NCI-H524 treated with DMSO at 0.1 percent for 48 hours (cell line): ENCODE measurements around the gene HSPB2.
"Not testable (repeated sequence)": the region's sequence is repeated elsewhere in the genome, so short reads cannot be mapped to it uniquely, and the experiment has no call there.

Experiments used
- DNase-seq: peaks from one replicate; lab custom pipeline; 2025; lab: John Stamatoyannopoulos, UW

The HSPB2 gene

GRCh38 chr11:111912535-111912934 is at the start of gene HSPB2:
TSS of gene HSPB2 (plus strand) at chr11:111912734. CDS start at chr11:111912830, 96 bp downstream.
- no peak for DNase-seq

GRCh38 chr11:111870113-111870512 is 42.4 kb upstream of the HSPB2 start:
- DNase-seq = no peak

GRCh38 chr11:111870522-111870885 is 42.0 kb upstream of the HSPB2 start:
- DNase-seq = no peak

- DNase-seq = peak; percentile 26
These were observed 41.4 kb upstream of the HSPB2 start, which contains the start of gene ALG9 for GRCh38 chr11:111870886-111871692. TSS of gene ALG9 (minus strand) at chr11:111871581. CDS start at chr11:111871482, 99 bp downstream.

DNA sequence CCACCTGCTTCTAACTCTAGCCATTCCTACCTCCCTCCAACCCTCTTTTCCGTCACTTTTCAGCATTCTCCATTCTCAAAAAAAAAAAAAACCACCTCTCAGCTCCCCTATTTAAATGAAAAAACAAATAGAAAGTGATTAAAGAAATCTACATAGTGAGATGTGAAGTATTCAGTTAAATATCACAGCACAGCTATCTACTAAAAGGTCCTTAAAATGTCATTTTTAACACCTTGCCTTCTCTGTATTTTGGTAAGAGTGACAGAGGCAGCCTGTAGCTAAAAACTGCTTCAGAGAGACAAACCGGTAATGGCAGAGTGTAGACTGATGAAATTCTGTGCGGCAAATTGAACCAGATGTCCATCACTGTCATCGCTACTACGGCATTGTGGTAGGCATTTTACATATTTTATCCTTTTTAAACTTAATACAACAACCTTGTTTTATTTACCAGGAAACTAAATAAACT is 40.8 kb upstream of the HSPB2 start:
- no peak for DNase-seq

- DNase-seq = no peak
These were observed 34.1 kb upstream of the HSPB2 start for GRCh38 chr11:111878385-111878848.

- DNase-seq = peak; percentile 86
These were observed 33.5 kb upstream of the HSPB2 start, which contains the start of the genes CFAP68 and FDXACB1 for GRCh38 chr11:111878849-111879636. TSS of gene CFAP68 (plus strand) at chr11:111879541. CDS start at chr11:111879561, 20 bp downstream. TSS of gene FDXACB1 (minus strand) at chr11:111879165. CDS start at chr11:111879132, 33 bp downstream.

- no peak for DNase-seq
These were observed 32.9 kb upstream of the HSPB2 start for GRCh38 chr11:111879637-111879960.

GRCh38 chr11:111882202-111882601 is 30.3 kb upstream of the HSPB2 start:
- no peak for DNase-seq

DNA sequence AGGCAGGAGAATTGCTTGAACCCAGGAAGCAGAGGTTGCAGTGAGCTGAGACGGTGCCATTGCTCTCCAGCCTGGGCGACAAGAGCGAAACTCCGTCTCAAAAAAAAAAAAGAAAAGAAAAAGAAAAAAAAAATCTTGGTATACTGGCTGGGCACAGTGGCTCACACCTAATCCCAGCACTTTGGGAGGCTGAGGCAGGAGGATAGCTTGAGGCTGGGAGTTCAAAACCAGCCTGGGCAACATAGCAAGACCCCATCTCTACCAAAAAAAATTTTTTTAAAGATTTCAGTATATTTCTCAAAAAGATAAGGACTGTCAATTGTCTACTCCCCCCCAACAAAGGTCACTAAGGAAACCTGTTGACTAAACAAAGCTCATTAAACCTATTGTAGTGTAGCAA is 27.5 kb upstream of the HSPB2 start:
- not testable (repeated sequence) for DNase-seq

- DNase-seq = no peak
These were observed 26.5 kb upstream of the HSPB2 start for GRCh38 chr11:111886032-111886431.

DNA sequence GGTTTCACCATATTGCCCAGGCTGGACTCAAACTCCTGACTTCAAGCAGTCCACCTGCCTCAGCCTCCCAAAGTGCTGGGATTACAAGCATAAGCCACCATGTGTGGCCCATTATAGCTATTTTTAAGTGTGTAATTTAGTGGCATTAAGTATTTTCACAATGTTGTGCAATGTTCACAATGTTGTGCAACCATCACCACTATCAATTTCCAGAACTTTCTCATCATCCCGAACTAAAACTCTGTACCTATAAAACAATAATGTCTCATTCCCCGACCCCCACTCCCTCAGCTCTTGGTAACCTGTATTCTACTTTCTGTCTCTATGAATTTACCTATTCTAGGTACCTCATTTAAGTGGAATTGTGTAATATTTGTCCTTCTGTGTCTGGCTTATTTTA is 25.7 kb upstream of the HSPB2 start:
- DNase-seq = no peak

DNA sequence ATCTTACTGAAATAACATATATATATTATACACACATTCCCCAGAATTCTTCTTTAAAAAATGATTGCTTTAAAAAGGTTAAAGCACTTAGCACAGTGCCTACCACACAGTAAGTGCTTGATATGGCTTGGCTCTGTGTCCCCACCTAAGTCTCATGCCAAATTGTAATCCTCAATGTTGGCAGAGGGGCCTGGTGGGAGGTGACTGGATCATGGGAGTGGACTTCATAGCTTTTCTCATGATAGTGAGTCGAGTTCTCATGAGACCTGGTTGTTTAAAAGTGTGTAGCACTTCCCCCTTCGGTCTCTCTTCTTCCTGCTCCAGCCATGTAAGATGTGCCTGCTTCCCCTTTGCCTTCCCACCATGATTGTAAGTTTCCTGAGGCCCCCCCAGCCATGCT is 7.1 kb upstream of the HSPB2 start:
- no peak for DNase-seq

DNA sequence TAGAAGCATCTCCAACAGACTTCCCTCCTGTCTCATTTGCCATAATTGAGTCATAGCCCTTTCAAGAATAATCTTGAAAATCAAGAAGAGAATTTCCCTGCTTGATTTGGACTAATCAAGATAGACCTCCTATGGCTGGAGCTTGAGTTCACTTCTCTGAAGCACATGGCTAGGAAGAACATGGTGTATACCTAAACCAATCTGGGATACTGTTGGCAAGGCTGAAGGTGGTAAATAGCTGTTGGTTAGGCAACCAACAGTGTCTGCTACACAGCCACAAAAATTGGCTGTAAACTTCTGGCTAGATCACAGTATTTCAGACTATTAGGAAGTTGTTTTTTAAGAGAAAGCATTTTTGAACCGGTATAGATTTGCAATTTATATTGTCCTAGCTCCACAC is 5.9 kb upstream of the HSPB2 start:
- no peak for DNase-seq

DNA sequence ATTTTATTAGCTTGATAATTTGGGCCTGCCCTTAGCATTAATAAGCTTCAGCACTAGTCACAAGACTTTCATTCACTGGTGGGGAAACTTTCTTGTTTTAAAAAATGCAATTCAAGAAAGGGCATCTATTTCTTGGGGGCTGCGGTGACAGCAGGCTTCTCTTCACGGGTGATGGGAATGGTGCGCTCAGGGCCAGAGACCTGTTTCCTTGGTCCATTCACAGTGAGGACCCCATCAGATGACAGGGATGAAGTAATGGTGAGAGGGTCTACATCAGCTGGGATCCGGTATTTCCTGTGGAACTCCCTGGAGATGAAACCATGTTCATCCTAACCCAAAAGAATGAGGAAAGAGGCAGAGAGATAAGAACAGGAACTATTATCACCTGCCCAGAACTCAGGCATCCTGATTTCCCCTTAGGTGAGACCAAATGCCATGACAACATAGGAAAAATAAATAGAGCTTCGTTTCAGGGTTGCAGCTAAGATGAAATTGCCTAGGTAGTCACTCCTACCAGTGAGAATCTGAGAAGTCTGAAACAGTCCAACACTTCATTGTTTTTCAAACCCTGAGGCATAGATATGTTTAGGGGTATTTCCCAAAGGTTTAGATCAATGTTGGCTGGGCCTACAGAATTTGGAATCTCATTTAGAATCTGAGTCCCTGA is 3.8 kb upstream of the HSPB2 start:
- no peak for DNase-seq

DNA sequence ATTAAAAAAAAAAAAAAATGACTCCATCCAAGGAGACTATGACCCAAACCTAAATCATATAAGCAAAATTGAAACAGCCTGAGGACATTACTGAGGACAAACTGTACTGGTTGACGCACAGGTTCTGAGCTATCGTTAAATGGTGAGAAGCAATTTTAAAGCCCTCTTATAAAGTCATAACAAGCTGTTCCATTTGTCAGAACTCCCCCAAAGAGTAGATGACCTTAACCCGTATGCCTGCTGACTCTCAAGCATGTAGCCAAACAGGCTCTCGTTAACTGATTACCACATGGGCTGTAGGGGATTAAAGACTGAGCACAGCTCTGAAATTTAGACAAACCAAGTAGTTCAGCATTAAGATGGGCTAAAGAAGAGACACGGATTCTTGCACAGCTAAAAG is 3.2 kb upstream of the HSPB2 start:
- DNase-seq = peak; percentile 64

- DNase-seq = no peak
These were observed 1.6 kb upstream of the HSPB2 start for GRCh38 chr11:111910676-111911562.

DNA sequence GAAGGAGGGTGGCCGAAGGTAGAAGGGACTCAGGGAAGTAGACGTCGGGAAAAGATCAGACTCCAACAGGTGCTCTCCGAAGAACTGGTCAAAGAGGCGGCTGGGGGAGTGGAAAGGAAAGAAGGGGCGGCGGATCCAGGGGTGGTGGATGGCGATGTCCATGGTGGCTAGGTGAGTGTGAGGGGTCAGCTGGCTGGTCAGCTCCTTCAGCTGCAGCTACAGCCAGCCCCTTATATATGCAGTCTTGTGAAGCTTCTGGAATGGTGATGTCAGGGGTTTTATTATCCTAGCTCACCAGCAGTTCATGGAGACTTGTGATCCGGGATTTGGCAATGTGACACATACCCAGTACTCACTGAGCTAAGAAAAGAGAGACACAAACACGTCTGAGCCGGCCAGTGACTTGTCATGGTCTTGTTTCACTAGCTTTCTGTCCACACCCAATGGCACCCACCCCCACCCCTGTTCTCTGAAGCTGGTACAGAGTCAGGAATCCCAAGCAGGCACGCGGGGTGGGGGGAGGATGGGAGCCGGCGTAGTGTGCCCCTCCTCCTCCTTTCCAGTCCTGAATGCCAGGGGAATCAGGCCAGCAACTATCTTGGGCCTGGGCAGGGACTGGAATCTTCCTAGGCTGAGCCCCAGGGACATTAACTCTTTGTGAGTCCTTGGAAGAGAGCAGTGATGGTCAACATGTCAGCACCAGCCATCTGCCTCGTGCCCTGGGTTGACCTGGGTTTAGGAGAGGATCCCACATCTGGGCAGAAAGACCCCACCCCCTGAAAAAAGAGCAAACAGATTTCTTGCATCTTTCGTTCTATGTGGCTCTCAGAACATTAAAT is 752 bp upstream of the HSPB2 start, which contains the start of gene CRYAB:
TSS of gene CRYAB (minus strand) at position 208 of the 839 bp plus-strand sequence. CDS start at position 162, 46 bp downstream.
- DNase-seq = no peak

- DNase-seq = no peak
These were observed 712 bp downstream of the HSPB2 start for GRCh38 chr11:111913031-111913861.
